ENCODE measurements around the gene KRTAP19-8. TPM values are rescaled to one million over a fixed set of nuclear protein-coding genes. Genes with fewer than 3 reads are reported as not detected.

Gene KRTAP19-8
- total RNA-seq, 5 donors from 2014 or later (not counting 1 experiment from before 2014, with no cell fraction given), result not detected

Other genes with a start within 250 kb of the KRTAP19-8 start
- not detected for gene KRTAP8-1, start 225.2 kb downstream of the KRTAP19-8 start, total RNA-seq
- not detected for gene KRTAP7-1, start 208.7 kb downstream of the KRTAP19-8 start, total RNA-seq
- gene KRTAP11-1, start 156.9 kb downstream of the KRTAP19-8 start, total RNA-seq, result not detected

All from T-cell (primary cell).